Adrenal gland (tissue), 5 donors: ENCODE data around the gene PTCH1.

Experiments used
- CTCF ChIP-seq, 6 experiments: fragments of 450-650 bp in 4 of 6; fragments of 200-600 bp in 2 of 6; sonication (generic) in 1 of 6; IDR thresholded peaks; 1 replicate in 5 of 6; 2 replicates in 1 of 6; pipeline versions ENCODE4 v1.5.1 to v1.8.0; 2016 to 2021; ENCODE audit warnings: antibody characterized with exemption in 6 of 6, mild to moderate bottlenecking in 2 of 6, moderate library complexity in 1 of 6
- POLR2A ChIP-seq, 2 donors: fragments of 450-650 bp; IDR thresholded peaks; one replicate each; pipeline ENCODE4 v1.6.1; 2017; ENCODE audit warnings: antibody characterized with exemption in 2 of 2, mild to moderate bottlenecking in 2 of 2, moderate library complexity in 1 of 2
- donor health status: DM: no; HTN: no; CAD: no.

- TF ChIP-seq CTCF (IDR thresholded peaks at IDR 0.05) (no peak), POLR2A (IDR thresholded peaks at IDR 0.05) (no peak)
Measured at GRCh38 chr9:95483431-95483830, 33.3 kb downstream of the PTCH1 start.
